ENCODE measurements around the gene TGIF1. TPM values are rescaled to one million over a fixed set of nuclear protein-coding genes. Genes with fewer than 3 reads are reported as not detected.

The TGIF1 gene
- total and polyA plus RNA-seq, 9 of the 15 experiments (the other 6 are each of a cell fraction or from before 2014, with no cell fraction given): 16.1 to 77.7 (median 44.6) TPM

DNA sequence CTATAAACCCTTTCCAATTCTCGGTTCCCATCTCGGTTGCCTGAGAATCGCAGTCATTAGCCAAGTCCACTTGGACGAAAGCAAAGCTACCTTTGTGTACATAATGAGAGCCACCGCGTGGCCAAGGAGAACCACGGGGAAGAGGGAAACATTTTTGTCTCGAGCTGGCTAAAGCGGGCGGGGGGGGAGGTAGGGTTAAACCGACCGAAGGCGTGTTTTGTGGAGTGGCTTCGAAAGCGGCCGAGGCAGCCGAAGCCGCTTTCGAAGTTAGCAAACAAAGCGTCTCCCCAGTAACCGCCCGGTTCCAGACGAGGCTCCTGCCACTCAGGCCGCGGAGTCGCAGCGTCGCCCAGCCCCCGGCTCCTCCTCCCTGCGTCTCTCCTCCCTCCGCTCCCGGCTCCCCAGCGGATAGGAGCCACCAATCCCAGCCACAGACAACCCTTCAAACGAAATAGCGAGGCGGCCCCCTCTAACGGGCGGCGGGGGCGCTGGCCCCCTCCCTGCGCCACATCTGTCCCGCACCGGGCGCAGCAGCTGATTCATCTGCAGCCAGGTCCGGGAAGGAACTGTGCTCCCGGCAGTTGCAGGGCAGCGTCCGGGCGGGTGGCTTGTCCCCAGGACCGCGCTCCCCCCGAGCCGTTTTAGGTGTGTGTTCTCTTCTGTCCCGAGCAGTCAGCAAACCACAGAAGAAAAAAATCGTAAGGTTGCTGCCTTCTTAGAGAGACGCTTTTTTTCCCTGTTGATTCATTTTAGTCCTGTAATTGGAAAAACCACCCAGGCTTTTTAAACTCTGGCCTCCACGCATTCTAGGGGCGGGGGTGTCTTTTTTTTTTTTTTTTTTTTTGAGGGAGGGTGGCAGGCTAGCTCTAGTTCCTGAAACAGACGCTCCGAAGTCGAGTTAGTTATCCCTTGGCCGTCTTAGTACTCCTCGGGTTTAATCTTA lies 1.8 kb upstream of the TGIF1 start (continued):
- TF ChIP-seq, protein P1, sequence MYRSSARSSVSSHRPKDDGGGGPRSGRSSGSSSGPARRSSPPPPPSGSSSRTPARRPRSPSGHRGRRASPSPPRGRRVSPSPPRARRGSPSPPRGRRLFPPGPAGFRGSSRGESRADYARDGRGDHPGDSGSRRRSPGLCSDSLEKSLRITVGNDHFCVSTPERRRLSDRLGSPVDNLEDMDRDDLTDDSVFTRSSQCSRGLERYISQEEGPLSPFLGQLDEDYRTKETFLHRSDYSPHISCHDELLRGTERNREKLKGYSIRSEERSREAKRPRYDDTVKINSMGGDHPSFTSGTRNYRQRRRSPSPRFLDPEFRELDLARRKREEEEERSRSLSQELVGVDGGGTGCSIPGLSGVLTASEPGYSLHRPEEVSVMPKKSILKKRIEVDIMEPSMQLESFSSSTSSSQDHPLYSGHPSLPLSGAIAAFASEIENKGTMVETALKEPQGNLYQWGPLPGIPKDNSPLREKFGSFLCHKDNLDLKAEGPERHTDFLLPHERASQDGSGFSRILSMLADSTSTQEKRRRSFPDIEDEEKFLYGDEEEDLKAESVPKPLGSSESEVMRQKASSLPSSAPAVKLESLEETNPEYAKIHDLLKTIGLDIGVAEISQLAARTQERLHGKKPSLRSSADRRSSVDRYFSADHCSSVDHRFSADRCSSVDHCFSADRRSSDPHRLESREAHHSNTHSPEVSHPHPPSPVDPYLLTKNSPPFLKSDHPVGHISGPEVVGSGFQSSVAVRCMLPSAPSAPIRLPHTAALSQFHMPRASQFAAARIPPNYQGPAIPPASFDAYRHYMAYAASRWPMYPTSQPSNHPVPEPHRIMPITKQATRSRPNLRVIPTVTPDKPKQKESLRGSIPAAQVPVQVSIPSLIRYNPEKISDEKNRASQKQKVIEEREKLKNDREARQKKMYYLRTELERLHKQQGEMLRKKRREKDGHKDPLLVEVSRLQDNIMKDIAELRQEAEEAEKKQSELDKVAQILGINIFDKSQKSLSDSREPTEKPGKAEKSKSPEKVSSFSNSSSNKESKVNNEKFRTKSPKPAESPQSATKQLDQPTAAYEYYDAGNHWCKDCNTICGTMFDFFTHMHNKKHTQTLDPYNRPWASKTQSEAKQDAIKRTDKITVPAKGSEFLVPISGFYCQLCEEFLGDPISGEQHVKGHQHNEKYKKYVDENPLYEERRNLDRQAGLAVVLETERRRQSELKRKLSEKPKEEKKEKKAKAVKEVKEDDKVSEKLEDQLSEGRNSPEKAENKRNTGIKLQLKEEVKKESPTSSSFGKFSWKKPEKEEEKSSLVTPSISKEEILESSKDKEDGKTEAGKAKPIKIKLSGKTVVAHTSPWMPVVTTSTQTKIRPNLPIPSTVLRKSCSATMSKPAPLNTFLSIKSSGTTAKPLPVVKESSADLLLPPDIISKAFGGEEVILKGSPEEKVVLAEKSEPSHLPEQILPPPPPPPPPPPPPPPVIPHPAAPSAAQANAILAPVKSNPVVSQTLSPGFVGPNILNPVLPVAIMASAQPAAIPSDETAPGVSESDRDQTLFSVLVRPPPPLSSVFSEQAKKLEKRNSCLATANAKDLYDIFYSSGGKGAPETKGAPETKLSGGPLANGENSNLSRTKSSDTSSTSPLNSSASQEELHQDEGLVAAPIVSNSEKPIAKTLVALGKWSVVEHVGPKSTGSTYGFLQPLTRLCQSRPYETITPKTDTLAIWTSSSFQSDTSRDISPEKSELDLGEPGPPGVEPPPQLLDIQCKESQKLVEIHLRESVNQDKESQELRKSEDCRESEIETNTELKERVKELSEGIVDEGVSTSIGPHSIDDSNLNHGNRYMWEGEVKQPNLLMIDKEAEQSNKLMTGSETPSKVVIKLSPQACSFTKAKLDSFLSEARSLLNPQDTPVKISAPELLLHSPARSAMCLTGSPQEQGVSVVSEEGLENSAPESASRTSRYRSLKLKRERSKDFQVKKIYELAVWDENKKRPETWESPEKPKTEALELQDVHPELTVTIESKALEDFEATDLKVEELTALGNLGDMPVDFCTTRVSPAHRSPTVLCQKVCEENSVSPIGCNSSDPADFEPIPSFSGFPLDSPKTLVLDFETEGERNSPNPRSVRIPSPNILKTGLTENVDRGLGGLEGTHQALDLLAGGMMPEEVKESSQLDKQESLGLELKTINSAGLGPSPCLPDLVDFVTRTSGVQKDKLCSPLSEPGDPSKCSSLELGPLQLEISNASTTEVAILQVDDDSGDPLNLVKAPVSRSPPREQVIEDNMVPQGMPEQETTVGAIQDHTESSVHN (IDR thresholded peaks at IDR 0.05; ENCODE audit: borderline replicate concordance in 1 of 2, low read depth in 1 of 2): no peak
- peak; percentile 5; the same call in 1 of the 2 replicates for TF ChIP-seq ZBTB17 (CRISPR knock-in tag; IDR thresholded peaks at IDR 0.05)
- TF ChIP-seq POLR2AphosphoS5 (IDR thresholded peaks at IDR 0.05; ENCODE audit: control insufficient read depth, insufficient read depth, low read depth, low read length): peak; percentile 93
- TF ChIP-seq, protein P2, sequence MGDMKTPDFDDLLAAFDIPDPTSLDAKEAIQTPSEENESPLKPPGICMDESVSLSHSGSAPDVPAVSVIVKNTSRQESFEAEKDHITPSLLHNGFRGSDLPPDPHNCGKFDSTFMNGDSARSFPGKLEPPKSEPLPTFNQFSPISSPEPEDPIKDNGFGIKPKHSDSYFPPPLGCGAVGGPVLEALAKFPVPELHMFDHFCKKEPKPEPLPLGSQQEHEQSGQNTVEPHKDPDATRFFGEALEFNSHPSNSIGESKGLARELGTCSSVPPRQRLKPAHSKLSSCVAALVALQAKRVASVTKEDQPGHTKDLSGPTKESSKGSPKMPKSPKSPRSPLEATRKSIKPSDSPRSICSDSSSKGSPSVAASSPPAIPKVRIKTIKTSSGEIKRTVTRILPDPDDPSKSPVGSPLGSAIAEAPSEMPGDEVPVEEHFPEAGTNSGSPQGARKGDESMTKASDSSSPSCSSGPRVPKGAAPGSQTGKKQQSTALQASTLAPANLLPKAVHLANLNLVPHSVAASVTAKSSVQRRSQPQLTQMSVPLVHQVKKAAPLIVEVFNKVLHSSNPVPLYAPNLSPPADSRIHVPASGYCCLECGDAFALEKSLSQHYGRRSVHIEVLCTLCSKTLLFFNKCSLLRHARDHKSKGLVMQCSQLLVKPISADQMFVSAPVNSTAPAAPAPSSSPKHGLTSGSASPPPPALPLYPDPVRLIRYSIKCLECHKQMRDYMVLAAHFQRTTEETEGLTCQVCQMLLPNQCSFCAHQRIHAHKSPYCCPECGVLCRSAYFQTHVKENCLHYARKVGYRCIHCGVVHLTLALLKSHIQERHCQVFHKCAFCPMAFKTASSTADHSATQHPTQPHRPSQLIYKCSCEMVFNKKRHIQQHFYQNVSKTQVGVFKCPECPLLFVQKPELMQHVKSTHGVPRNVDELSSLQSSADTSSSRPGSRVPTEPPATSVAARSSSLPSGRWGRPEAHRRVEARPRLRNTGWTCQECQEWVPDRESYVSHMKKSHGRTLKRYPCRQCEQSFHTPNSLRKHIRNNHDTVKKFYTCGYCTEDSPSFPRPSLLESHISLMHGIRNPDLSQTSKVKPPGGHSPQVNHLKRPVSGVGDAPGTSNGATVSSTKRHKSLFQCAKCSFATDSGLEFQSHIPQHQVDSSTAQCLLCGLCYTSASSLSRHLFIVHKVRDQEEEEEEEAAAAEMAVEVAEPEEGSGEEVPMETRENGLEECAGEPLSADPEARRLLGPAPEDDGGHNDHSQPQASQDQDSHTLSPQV (IDR thresholded peaks at IDR 0.05): no peak
- no peak for TF ChIP-seq GATAD2B (IDR thresholded peaks at IDR 0.05; ENCODE audit: borderline replicate concordance)
- TF ChIP-seq CREBBP (IDR thresholded peaks at IDR 0.05; ENCODE audit: low read depth, low read length): no peak
- no peak for TF ChIP-seq GATAD2A (IDR thresholded peaks at IDR 0.05)
- TF ChIP-seq NCOA6 (IDR thresholded peaks at IDR 0.05): no peak
- TF ChIP-seq NFATC3 (IDR thresholded peaks at IDR 0.05): no peak
- peak; percentile 19 for TF ChIP-seq ZFP36 (IDR thresholded peaks at IDR 0.05; ENCODE audit: low read depth, low read length, partially characterized antibody)
- no peak for TF ChIP-seq TCF7 (IDR thresholded peaks at IDR 0.05; ENCODE audit: borderline replicate concordance)
- TF ChIP-seq ATF7 (IDR thresholded peaks at IDR 0.05): no peak
- no peak for TF ChIP-seq MEF2A (IDR thresholded peaks at IDR 0.05; ENCODE audit: control insufficient read depth, low read depth, low read length)
- TF ChIP-seq, protein P3, sequence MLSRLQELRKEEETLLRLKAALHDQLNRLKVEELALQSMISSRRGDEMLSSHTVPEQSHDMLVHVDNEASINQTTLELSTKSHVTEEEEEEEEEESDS (CRISPR knock-in tag; IDR thresholded peaks at IDR 0.05): no peak

Data from K562 (cell line).